Kasumi-1 (cell line): Measurements from ENCODE around the gene FBLN1.
"Not testable (repeated sequence)": the region's sequence is repeated elsewhere in the genome, so short reads cannot be mapped to it uniquely, and the experiment has no call there.

Experiments used
- DNase-seq, 2 experiments: peaks; one replicate each; lab custom pipeline; 2025; lab: John Stamatoyannopoulos, UW

The FBLN1 gene

GRCh38 chr22:45502215-45503049 lies at the start of gene FBLN1:
Gene FBLN1, plus strand, starts transcription at chr22:45502883. Its CDS starts 103 bp downstream, at chr22:45502986.
- no peak for DNase-seq

DNA sequence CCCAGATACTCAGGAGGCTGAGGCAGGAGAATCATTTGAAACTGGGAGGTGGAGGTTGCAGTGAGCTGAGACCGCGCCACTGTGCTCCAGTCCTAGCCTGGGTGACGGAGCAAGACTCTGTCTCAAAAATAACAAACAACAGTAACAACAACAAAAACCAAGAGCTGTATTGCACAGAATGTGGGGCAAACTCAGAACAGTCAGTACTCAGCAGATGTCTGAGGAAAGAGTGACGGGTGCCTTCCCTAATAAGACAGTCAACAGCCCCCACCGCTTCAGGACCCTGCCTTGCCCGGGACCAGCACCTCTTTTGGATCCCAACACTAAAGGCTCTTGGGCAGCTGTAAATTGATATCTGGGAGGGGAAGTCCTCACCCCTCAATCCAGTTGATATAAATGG lies 48.9 kb upstream of the FBLN1 start:
- no peak for DNase-seq

- no peak for DNase-seq
Measured at GRCh38 chr22:45454275-45454674, 48.4 kb upstream of the FBLN1 start.

DNA sequence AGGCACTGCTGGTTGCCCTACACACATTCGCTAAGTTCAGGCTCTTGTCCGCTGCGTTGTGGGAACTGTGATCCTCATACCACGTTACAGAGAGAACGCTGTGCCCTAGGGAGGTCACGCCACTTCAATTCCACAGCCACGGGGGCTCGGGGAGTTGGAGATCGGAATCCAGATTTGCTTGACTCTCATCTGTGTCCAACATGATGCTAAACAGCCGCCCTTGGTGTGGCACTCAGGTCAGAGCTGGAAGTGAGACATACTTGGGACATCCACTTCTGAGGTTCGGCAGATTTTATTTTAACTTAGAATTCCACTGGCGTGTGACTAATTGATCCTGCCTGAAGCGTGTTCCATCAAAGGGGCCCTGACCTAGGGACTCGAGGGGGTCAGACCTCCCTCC lies 47.5 kb upstream of the FBLN1 start:
- no peak for DNase-seq

- DNase-seq, result no peak
Measured at GRCh38 chr22:45455621-45456020, 47.1 kb upstream of the FBLN1 start.

DNA sequence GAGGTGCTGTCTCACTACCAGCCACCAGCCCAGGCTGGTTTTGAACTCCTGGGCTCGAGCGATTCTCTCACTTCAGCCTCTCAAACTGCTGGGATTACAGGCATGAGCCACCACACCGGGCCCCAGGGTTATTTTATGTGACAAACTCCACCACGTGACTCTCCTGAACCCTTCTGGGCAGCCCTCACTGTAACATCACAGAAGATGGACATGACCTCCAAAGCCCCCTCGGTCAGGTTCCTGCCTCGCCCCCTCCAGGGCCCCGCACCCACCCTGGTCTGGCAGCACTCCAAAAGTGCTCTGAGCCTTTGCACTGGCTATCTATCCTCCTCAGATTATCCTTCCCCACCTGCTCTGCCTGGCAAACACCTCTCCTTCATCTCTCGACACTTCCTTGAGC lies 45.9 kb upstream of the FBLN1 start:
- DNase-seq, result no peak

GRCh38 chr22:45458532-45458931 lies 44.2 kb upstream of the FBLN1 start:
- no peak for DNase-seq

- no peak for DNase-seq
Measured at GRCh38 chr22:45459235-45459634, 43.4 kb upstream of the FBLN1 start.

- DNase-seq, result no peak
Measured at GRCh38 chr22:45460288-45461109, 42.2 kb upstream of the FBLN1 start.

DNA sequence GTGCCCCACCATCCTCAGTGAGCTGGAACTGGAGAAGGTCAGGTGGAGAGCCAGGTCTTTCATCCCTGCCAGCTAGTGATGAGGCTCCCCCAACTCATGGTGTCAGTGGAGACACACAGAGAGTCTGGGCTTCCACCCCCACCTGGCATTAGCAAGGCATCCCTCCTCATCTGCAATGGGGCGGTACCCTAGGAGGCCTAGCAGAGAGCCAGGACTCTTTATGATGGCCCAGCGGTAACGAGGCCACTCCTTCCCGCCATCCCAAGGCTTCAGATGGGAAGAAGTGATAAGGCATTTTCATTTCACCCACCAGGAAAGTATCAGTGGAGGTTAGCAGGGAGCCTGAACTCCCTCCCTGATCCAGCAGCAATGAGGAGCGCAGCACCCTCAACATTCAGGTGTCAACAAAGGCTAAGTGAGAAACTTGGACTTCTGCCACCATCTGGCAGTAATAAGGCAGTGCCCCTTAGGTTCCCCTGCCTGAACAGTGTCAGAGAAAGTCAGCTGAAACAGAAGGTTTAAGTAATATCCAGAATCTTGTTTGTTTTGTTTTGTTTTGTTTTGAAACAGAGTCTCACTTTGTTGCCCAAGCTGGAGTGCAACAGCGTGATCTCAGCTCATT lies 40.5 kb upstream of the FBLN1 start:
- no peak for DNase-seq

- DNase-seq, result not testable (repeated sequence)
Measured at GRCh38 chr22:45463691-45464090, 39.0 kb upstream of the FBLN1 start.

DNA sequence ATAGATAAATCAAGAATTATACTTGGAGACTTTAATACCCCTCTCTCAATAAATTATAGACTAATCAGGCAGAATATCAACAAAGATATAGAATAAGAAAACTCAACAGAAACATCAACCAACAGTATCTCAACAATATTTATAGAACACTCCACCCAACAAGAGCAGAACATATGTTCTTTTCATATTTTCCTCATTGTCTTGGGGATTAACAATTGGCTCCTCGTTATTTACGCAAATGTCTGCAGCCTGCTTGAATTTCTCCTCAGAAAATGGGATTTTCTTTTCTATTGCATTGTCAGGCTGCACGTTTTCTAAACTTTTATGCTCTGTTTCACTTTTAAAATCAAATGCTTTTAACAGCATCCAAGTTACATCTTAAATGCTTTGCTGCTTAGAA lies 37.0 kb upstream of the FBLN1 start:
- no peak for DNase-seq

GRCh38 chr22:45468872-45469271 lies 33.8 kb upstream of the FBLN1 start:
- DNase-seq, result no peak

GRCh38 chr22:45469281-45470073 lies 33.2 kb upstream of the FBLN1 start:
- DNase-seq, result no peak

DNA sequence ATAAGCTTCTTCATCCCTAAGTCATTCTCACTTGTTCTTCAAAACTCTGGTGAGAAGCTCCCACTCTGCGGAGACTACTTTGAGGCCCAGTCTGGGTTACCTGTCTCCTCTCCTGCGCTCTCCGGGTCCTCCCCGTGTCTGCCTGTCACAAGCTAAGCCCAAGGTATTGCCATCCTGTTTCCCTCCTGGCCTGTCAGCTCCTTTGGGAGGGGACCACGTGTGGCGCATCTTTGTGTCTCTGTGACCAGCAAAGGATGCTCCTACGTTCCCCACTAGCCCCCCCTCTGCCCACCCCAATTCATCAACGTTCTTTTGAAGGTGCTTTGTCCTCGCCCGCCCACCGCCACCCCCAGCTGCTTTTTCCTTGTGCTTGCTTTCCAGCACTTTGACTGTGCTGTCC lies 31.8 kb upstream of the FBLN1 start:
- no peak for DNase-seq

DNA sequence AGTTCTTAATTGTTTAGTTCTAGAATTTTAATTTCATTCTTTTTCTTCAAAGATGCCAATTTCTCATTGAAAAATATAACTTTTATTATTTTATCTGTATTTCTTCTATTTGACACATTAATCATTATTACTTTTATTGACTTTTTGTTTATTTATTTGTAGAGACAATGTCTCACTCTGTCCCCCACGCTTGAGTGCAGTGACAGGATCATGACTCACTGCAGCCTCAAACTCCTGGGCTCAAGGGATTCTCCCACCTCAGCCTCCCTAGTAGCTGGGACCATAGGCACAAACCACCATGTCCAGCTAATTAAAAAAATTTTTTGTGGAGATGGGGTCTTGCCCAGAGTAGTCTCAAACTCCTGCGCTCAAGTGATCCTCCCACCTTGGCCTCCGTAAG lies 30.3 kb upstream of the FBLN1 start:
- no peak for DNase-seq

DNA sequence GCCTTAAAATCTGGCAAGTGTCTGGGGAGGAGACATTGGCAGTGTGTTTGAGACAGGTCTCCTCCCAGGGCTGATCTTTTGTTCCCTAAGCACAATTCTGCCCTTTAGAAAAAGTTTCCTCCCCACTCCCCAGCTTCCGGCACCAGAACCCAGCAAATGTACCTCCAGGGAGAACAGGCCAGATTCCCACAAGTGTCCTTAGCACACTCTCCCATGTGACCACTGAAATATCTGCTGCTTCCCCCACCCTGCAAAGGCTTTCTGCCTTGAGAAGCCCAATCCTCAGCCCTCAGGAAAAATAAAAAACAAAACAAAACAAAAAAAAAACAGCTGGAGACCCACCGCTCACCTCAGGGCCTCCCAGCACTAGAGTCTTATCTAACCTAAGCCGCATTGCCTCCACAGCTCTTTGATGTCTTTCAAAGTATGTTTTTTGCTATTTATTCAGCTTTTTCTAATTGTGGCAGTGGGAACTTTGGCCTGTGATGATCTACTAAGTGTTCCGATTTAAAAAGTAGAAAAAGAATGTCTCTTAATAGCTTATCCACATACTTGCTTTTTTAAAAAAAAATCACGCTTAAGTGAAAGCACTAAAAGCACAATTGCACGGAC lies 29.0 kb upstream of the FBLN1 start:
- no peak for DNase-seq

DNA sequence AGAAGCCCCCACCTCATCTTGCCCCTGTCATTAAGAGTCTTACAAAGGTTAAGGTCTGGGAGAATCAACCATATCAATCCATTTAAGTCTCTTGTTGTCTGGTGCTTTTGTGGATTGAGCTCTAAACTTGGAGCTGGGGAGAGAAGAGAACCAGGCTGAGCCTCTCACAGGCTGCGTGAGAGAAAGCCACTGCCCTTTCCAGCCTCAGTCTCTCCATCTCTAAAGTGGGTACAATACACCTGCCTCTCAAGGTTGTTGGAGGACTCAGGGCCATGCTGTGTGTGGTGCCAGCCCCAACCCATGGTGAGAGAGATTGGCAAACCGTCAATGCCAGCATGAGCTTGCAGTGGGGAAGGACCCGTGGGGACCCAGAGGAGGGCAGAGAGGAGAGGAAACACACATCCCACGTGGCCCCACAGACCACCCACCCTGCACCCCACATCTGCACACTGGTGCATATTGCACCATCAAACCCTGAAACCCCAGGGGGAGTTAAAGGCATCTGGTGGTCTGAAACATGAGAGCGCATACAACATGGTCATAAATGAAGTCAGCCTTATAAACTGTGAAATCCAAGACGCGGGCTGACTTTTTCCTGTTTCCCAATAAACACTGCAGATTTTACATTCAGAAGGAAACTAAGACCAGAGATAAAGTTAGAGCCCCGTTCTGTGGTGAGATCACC lies 27.5 kb upstream of the FBLN1 start:
- DNase-seq, result no peak

DNA sequence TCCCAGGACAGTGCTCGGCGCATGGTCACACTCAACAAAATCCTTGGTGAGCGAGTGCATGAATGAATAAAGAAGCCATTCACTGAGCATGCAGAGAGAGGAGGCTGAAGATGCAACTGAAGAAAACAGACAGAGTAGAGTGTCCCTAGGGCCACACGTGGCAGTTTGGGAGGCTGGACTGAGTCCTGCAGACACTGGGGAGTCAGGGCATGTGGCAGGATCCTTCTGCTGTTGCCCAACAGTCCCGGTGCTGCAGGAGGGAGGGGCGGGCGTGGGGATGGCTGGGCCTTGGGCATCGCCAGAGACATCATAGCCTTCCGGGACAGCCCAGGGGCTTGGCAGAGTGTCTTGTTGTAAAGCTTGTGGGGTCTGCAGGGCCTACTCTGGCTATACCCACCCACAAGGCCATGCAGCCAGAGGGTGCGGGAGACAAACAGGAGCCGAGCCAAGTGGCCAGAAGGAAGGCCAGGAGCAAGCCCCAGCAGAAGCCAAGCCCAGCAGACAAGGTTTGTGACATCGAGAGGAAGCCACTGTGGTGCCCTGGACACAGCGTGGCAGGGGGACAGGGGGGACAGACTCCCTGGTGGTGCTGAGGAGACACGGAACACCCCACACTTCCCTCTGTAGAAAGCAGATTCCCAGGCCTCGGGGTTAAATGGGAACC lies 26.7 kb upstream of the FBLN1 start:
- no peak for DNase-seq

- DNase-seq, result no peak
Measured at GRCh38 chr22:45476814-45477213, 25.9 kb upstream of the FBLN1 start.
